DMS114 treated with DMSO at 0.1 percent for 48 hours (cell line): ENCODE data around the gene ZFR.
"Not testable (repeated sequence)": the region's sequence is repeated elsewhere in the genome, so short reads cannot be mapped to it uniquely, and the experiment has no call there.

ENCODE experiments used
- DNase-seq: peaks from one replicate; lab custom pipeline; 2025; ENCODE audit not compliant: unreplicated experiment; lab: John Stamatoyannopoulos, UW

ZFR gene

GRCh38 chr5:32325062-32325461, 119.5 kb downstream of the ZFR start:
- no peak for DNase-seq

DNA sequence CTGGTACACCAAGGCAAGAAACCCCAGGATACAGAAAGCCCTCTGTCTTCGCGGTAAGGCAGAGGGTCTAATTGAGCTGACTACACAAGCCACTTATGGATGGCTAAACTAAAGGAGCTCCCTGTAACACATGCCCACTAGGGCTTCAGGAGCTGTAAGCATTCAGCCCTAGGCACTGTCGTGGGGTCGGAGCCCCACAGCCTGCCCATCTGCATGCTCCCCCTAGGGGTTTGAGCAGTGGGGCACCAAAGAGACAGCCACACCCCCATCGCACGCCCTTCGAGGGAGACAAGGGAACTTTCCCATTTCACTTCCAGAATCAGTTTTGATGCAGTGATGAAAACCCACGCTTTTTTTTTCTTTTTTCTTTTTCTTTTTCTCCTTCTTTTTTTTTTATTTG, 120.8 kb downstream of the ZFR start:
- DNase-seq, result no peak

- no peak for DNase-seq
Measured at GRCh38 chr5:32322882-32323281, 121.7 kb downstream of the ZFR start.

DNA sequence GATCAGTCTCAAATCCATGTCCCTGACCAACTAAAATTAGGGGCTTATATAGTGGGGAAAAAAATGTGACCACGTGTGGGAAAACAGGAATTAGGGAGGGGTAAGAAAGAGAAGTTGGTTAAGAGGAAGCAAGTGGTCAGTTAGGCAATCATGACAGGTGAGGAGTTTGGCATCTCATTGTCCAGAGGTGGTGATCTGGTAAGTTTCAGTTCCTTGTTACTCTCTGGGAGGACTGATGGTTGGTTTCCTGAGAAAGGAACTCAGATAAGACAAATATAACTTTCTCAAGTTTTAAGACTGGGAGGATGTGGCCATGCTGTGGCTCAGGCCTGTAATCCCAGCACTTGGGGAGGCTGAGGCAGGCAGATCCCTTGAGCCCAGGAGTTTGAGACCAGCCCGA, 122.8 kb downstream of the ZFR start:
- not testable (repeated sequence) for DNase-seq

DNA sequence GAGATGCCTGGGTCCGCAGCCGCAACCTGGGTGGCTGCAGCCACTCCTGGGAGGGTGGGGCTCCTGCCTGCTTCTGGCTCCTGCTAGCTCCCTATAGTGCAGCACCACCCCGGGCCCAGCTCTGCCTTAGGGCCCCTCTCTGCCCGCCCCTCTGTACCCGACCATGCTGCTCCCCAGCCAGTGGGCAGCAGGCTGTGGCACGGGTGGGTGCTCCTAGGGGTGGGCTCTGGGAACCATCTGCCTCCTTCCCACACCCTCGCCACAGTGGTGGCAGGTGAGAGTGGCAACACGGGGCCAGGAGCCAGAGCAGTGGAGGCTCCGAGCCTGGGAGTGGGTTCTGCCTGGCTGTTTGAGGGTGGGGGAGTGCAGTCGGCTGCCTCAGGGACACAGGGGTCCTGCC, 124.0 kb downstream of the ZFR start:
- no peak for DNase-seq

GRCh38 chr5:32319926-32320543, 124.5 kb downstream of the ZFR start:
- DNase-seq, result no peak

DNA sequence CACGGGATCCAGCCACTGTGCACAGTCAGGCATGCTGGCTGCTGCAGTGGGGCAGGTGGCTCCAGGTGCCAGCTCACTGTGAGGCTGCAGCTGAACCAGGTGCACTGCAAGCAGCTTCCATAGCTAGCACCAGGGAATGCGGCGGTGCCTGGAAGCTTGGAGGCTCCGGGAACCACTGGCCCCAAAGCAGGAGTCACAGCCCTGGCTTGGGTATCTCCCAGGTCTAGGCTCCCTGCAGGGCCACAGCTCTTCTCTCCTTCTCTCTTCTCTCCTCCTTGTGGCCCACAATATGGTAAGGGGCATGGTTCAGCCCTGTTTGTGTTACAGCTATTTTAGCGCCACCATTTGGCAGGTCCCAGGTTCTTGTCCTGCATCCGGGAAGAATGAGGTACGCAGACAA, 125.1 kb downstream of the ZFR start:
- no peak for DNase-seq

DNA sequence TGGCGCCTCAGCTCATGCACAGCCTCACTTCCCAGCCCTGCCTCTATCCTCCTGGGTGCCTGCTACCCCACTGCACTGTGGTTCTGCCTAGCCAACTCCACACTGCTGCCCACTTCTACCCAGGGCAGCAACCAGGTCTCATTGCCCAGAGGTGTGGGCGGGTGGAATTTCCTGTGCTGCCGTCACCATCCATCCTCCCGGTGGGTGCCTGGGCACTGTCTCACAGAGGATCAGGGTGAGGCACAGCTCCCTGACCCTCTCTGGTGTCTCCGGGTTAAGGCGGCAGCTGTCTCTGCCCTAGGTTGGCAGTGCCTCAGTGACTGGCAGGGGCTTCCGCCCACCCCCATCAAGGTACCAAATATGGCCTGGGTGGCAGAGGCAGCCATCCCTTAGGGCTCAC, 127.5 kb downstream of the ZFR start:
- DNase-seq, result no peak

DNA sequence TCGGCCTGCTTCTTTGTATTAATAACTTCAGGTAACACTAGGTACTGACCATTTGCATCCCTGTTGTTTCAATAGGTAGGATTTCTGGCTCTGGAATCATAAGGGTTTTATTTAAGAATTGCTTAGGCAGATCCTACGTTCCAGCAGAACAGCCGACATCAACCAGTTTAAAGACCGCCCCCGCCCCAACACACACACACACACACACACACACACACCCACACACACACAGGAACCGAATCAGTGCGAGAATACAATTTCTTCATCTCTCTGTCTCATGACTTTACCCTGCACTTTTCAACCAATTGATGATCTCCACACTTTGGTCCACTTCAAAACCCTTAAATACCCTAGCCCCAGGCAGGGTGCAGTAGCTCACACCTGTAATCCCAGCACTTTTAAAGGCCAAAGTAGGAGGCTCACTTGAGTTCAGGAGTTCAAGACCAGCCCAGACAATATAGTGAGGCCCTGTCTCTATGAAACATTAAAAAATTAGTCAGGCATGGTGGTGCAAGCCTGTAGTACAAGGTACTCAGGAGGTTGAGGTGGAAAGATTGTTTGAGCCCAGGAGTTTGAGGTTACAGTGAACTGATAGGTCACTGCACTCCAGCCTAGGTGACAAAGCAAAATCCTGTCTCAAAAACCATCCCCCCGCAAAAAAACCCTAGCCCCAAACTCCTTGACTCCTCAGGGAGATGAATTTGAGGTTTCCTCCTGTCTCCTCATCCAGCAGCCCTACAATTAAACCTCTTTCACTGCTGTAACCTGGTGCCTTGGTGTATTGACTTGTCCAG, 129.1 kb downstream of the ZFR start:
- no peak for DNase-seq

DNA sequence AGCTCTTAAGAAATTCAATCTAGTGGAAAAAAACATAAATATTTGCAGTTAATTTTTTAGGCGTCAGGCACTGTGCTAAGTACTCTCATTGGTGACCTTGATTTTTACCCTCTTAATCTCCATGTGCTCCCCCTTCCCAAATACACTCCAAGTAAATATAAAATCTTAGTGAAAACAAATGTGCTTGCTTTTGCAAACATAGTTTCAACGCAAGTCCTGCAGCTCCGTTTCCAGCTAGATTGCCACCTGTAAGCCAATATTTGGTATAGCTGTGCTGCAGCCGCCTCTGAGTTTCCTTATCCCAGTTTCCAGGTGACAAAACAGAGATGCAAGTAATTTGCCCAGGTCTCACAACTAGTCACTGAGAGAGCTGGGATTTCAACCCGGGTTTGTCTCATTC, 129.9 kb downstream of the ZFR start:
- no peak for DNase-seq

DNA sequence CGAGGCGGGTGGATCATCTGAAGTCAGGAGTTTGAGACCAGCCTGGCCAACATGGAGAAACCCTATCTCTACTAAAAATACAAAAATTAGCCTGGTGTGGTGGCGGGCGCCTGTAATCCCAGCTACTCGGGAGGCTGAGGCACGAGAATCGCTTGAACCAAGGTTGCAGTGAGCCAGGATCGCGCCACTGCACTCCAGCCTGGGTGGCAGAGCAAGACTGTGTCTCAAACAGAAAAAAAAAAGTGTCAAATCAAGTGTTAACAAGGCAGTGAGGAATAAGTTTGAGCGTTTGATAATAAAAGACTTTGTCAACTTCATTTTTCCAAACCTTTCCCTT, 130.4 kb downstream of the ZFR start:
- DNase-seq, result not testable (repeated sequence)

DNA sequence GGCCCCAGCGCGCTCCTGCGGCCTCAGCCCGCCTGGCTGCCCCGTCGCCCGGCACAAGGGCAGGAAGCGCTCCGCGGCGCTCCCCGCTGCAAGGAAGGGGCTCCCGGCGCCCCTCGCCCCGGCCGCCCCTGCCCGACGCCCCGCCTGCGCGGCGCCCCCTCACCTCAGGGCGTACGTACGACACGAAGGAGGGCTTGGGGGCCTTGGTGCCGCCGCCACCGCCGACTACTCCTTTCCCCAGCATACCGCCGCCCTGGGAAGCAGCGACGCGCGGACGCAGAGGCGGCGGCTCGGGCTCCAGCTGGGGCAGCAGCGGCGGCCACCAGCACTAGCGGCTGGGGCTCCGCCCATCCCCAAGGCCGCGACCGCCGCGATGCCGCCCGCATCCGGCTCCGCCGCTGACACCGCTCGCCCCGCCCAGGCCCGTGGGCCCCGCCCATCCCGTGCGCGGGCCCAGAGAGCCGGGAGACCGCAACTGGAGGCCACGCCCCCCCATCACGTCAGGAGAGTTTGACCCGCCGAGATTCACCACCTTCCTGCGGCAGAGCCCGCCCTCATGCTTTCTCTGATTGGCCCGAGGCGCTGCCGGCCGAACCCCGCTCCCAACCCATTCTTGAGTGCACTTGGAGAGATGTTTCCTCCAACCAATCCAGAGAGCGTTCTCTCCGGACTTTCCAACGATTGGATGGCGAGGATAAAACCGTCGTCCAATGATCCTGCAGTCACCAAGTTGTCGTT, 131.8 kb downstream of the ZFR start, which contains the start of gene MTMR12:
Gene MTMR12 (minus strand): TSS at position 345 of the 738 bp plus-strand sequence. CDS start 101 bp downstream, at position 244.
- DNase-seq, result peak; percentile 98

DNA sequence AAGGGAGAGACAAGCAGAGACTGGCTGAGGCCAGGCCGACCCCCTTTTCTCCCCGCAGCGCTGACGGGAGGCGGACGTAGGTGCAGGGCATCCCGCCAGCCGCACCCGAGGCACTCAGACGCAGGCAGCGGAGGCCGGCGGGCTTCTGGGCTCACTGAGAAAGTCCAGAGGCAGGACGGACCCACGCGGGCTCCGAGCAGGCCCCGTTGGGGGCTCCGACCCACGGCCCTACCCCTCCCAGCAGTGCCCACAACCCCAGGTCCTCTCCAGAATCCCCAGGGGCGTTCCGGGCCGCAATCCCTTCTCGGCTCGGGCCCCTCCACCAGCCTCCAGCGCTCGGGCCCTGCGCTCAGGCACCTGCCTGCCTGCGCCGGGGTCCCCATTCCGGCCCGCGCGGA, 132.3 kb downstream of the ZFR start:
- DNase-seq, result no peak

GRCh38 chr5:32311404-32312196, 132.9 kb downstream of the ZFR start:
- no peak for DNase-seq

DNA sequence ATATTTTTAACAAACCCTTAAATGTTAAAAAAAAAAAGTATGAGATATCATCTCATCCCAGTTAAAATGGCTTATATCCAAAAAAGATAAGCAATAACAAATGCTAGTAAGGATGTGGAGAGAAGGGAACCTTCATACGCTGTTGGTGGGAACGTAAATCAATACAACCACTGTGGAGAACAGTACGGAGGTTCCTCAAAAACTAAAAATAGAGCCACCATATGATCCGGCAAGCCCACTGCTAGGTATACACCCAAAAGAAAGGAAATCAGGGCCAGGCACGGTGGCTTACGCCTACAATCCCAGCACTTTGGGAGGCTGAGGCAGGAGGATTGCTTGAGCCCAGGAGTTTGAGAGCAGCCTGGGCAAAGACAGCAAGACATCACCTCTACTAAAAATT, 134.8 kb downstream of the ZFR start:
- no peak for DNase-seq

DNA sequence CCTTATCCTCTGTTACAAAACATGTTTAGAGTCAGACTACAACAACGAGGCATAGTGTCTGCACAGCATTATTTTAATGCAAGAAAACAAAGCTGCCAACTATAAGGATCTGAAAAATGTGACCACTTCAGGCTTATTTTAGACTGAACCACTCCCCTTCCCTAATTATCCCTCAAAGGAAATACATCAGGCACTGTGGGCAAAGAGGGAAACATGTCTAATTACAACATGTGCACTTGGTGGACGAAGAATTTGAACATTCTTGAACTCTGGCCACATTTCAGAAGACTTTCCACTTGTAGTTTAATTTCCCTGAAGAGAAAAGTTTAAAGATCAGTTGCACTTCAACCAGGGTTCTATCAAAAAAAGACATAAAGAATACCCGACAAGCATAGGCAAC, 135.6 kb downstream of the ZFR start:
- DNase-seq, result no peak

- no peak for DNase-seq
Measured at GRCh38 chr5:32307769-32308194, 136.8 kb downstream of the ZFR start.

GRCh38 chr5:32304622-32305021, 139.9 kb downstream of the ZFR start:
- no peak for DNase-seq
